Cardiac fibroblast (primary cell): Measurements from ENCODE around the gene CFAP74.

Experiments used
- DNase-seq, 2 donors: peaks; one replicate each; pipeline versions ENCODE4 v3.0.0 to v3.0.0-alpha.2; 2010; ENCODE audit warnings: low read depth in 2 of 2
- H3K4me3 ChIP-seq, 2 donors: replicated peaks in 1 of 2; 1 replicate in 1 of 2; 2 replicates in 1 of 2; pipeline ENCODE4 v1.5.1; 2011; ENCODE audit warnings: low read depth in 2 of 2, low read length in 2 of 2, mild to moderate bottlenecking in 2 of 2, moderate library complexity in 1 of 2
- CTCF ChIP-seq: IDR thresholded peaks from one replicate; pipeline ENCODE4 v1.5.1; 2011; ENCODE audit warnings: low read depth, mild to moderate bottlenecking, low read length, inconsistent platforms

Gene CFAP74

GRCh38 chr1:1919304-1920056 is 84.1 kb downstream of the CFAP74 start:
- no peak for TF ChIP-seq CTCF
- peak overlapping the region; percentile 25 to 39 for H3K4me3 ChIP-seq
- DNase-seq, result peak; percentile 98

DNA sequence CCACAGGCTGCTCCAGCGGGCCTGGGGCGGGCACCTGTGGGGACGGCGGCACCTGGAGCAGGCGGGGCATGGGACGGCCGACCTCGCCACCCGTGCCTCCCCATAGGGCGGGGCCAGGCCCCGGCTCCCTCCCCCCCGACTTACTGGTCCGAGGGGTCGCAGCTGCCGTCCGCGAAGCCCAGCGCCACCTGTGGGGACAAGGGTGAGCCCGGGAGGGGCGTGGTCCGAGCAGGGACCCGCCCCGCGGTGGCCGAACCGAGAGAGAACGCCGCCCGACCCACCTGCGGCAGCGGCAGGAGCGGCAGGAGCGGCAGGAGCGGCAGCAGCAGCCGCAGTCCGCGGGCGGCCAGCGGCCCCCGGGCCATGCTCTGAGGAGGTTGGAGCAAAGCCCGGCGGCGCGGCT is 84.7 kb downstream of the CFAP74 start, which contains the start of gene TMEM52:
Gene TMEM52 (minus strand): TSS at position 379 of the 403 bp plus-strand sequence. CDS start 14 bp downstream, at position 365.
- DNase-seq, result no peak
- H3K4me3 ChIP-seq, result peak within 1 kb of the TSS; percentile 33 to 52
- no peak for TF ChIP-seq CTCF

DNA sequence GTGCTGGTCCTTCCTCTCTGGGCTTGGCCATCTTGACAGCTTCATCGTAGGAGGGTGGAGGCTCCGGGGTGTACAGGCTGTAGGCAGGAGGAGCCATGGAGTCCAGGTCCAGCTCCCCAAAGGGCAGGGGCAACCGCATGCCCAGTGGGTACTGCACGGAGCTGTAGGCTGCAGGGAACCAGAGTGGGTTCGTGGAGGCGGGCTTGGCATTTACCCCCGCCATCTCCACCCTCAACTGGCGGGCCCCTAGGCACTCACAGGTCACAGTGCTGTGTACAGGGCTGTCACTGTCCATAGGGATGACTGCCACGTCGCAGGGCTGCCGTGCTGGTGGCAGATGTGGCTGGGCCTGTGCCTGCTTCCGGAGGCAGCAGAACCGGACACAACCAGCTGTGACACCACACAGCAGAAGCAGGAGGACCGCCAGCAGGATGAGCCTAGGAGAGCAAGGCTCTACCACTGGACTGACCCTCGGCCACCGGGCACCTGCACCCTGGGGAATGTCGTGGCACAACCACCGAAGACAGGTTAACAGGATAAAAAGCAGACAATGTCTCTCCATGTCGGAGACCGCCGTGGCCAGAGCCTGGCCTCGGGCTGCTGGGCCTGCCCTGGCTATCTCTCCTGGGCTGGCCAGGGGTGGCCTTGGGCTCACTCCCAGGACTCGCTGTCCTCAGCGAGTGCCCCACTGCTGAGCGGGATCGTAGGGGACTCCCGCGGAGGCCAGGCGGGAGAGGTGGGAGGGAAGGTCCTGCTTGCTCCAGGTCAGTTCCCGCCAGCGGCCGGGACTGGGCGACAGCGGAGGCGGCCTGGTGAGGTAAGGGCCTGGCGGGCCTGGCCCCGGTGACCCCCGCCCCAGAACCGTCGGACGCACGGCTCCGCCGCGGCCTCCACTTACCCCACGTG is 85.3 kb downstream of the CFAP74 start:
- DNase-seq, result no peak
- no peak for TF ChIP-seq CTCF
- peak overlapping the region; percentile 33 to 52 for H3K4me3 ChIP-seq

DNA sequence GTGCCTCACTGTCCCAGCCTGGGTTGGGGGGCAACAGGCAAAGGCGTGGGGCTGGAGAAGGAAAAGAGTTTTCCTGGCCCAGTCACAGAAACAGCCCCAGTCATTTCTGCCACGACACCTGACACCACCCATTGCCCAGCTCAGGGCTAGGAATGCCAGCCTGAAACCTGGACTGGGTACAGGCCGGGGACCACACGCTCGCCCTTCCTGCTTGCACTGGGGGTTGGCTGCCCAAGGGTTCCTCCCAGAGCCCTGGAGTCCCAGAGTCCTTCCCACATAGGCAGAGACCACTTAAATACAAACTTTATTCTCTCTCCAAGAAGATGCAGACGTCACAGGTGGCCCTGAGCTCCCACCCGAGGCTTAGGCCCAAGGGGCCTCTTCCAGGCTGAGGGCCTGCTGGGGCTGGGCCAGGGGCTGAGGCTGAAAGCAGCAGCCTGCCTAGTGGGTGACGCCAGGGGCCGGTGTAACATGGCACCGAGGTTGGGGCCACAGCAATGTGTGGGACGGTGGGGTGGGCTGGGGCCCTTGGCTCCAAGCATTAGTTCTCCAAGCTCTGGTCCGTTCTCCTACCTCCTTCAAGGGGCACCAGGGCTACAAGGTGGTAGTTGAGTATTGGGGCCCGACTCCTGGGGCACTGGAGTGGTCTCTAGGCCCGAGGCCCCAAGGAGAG is 86.1 kb downstream of the CFAP74 start:
- no peak for DNase-seq
- no peak for TF ChIP-seq CTCF
- no peak overlapping the region for H3K4me3 ChIP-seq

- H3K4me3 ChIP-seq, result no peak overlapping the region
- TF ChIP-seq CTCF, result no peak
- DNase-seq, result no peak
These were observed 86.7 kb downstream of the CFAP74 start for GRCh38 chr1:1916851-1917251.

DNA sequence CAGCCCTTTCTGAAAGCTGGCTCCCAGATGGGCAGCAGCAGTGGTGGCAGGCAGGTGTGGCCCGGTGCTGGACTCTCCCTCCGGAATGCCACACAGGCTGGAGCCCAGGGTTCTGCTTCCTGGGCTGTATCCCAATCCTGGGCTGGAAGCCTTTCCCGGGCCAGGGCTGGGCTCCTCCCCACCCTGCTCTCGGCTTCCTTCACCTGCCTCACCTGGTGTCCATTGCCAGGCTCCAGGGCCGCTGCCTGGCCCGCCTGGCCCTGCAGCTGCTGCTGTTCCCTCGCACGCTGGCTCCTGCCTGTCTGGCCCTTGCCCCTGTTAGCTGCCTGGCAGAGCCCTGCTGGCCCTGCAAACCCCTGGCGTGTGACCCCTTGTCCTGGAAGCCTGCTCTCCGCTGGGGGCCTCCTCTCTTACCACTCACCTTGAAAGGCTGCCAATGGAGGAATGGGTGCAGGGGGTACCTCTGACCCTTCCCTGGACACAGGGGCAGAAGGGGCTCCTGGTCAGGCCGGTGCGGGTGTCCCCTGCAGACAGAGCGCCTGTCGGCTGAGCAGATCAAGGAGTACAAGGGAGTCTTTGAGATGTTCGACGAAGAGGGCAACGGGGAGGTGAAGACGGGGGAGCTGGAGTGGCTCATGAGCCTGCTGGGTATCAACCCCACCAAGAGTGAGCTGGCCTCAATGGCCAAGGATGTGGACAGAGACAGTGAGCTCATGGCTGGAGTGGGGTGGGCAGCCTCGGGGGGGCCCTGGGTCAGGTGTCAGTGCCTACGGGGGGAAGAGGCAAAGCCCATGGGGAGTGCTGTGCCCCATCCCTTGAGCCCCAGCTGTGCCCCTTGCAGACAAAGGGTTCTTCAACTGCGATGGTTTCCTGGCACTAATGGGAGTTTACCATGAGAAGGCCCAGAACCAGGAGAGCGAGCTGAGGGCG is 87.4 kb downstream of the CFAP74 start:
- H3K4me3 ChIP-seq, result no peak overlapping the region
- TF ChIP-seq CTCF, result no peak
- no peak for DNase-seq
